T-helper 2 cell treated with Interferon-gamma antibody and Interleukin-4, amounts not matched to agents 5 μg/mL and 100 μg/mL, for 36 hours (primary cell): ENCODE results near the gene NDOR1.

Source experiments
- DNase-seq: peaks from one replicate; pipeline ENCODE4 v3.0.0; 2021; ENCODE audit warnings: low spot score
- H3K27ac Mint-ChIP-seq: one replicate; pipeline ENCODE4 v1.8.0; 2021; ENCODE audit warnings: mild to moderate bottlenecking, mixed read lengths
- H3K27me3 Mint-ChIP-seq: one replicate; pipeline ENCODE4 v1.8.0; 2021; ENCODE audit warnings: low read depth, mixed read lengths
- H3K36me3 Mint-ChIP-seq: one replicate; pipeline ENCODE4 v1.8.0; 2021; ENCODE audit warnings: low read depth, mixed read lengths
- H3K4me1 Mint-ChIP-seq: one replicate; pipeline ENCODE4 v1.8.0; 2021; ENCODE audit warnings: low read depth, mixed read lengths
- H3K4me3 Mint-ChIP-seq: one replicate; pipeline ENCODE4 v1.8.0; 2022; ENCODE audit warnings: mild to moderate bottlenecking, moderate library complexity, mixed read lengths
- H3K9me3 Mint-ChIP-seq: one replicate; pipeline ENCODE4 v1.8.0; 2021; ENCODE audit warnings: mixed read lengths

The NDOR1 gene

GRCh38 chr9:137194909-137195308, 10.6 kb upstream of the NDOR1 start:
- H3K9me3 Mint-ChIP-seq, result no peaks in the 10 kb centered on the region
- no peaks in the 10 kb centered on the region for H3K27me3 Mint-ChIP-seq
- peaks cover 3% of the 10 kb centered on the region for H3K4me1 Mint-ChIP-seq
- H3K36me3 Mint-ChIP-seq, result peaks cover 10% of the 10 kb centered on the region
- H3K4me3 Mint-ChIP-seq, result no peak overlapping the region
- H3K27ac Mint-ChIP-seq, result no peak overlapping the region
- DNase-seq, result no peak

- no peaks in the 10 kb centered on the region for H3K27me3 Mint-ChIP-seq
- H3K4me3 Mint-ChIP-seq, result no peak overlapping the region
- H3K4me1 Mint-ChIP-seq, result peaks cover 3% of the 10 kb centered on the region
- H3K27ac Mint-ChIP-seq, result no peak overlapping the region
- DNase-seq, result no peak
- H3K9me3 Mint-ChIP-seq, result no peaks in the 10 kb centered on the region
- H3K36me3 Mint-ChIP-seq, result peaks cover 8% of the 10 kb centered on the region
Measured at GRCh38 chr9:137195525-137196220, 9.8 kb upstream of the NDOR1 start.

GRCh38 chr9:137198051-137198901, 7.2 kb upstream of the NDOR1 start:
- peaks cover 4% of the 10 kb centered on the region for H3K36me3 Mint-ChIP-seq
- no peak for DNase-seq
- H3K4me3 Mint-ChIP-seq, result no peak overlapping the region
- H3K4me1 Mint-ChIP-seq, result peaks cover 12% of the 10 kb centered on the region
- H3K9me3 Mint-ChIP-seq, result no peaks in the 10 kb centered on the region
- no peaks in the 10 kb centered on the region for H3K27me3 Mint-ChIP-seq
- H3K27ac Mint-ChIP-seq, result no peak overlapping the region

GRCh38 chr9:137198902-137199283, 6.6 kb upstream of the NDOR1 start:
- Mint-ChIP-seq H3K27ac (no peak overlapping the region), H3K4me3 (no peak overlapping the region), H3K9me3 (no peaks in the 10 kb centered on the region), H3K36me3 (peaks cover 4% of the 10 kb centered on the region), H3K27me3 (no peaks in the 10 kb centered on the region), H3K4me1 (peaks cover 13% of the 10 kb centered on the region)
- no peak for DNase-seq

DNA sequence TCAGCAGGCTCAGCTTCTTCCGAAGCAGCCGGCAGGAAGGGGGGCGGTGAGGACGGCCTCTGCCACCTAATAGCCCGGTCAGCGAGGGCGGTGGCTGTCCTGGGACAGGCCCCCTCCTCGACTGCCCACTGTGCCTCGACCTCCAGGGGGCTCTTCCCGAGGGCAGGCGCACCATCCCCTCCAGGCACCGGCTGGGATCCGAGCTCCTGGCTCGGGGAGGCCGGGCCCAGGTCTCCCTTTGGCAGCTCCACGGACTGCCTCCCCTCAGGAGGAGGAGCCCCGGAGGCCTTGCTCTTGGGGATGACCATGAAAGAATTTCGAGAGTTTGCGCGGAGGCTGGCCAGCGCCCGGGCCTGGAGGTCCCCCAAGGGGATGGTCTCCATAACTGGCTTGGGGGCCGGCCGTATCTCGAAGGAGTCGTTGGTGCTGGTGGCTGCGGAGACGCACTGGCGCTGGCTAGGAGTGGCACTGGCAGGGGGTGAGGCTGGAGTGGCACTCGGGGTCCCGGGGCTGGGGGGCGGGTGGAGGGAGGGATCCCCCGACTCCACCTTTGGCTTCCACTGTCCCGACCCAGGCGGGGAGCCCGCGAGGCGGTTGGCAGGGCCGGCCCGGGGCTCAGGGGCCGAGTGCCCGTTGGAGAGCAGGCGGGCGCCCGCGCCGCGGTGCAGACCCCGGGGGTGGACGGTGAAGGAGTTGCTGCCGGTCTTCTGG, 5.9 kb upstream of the NDOR1 start:
- Mint-ChIP-seq H3K36me3 (peaks cover 4% of the 10 kb centered on the region), H3K27ac (peak overlapping the region; percentile 55), H3K9me3 (no peaks in the 10 kb centered on the region), H3K4me1 (peaks cover 18% of the 10 kb centered on the region), H3K27me3 (no peaks in the 10 kb centered on the region), H3K4me3 (peak overlapping the region; percentile 83)
- DNase-seq, result no peak

DNA sequence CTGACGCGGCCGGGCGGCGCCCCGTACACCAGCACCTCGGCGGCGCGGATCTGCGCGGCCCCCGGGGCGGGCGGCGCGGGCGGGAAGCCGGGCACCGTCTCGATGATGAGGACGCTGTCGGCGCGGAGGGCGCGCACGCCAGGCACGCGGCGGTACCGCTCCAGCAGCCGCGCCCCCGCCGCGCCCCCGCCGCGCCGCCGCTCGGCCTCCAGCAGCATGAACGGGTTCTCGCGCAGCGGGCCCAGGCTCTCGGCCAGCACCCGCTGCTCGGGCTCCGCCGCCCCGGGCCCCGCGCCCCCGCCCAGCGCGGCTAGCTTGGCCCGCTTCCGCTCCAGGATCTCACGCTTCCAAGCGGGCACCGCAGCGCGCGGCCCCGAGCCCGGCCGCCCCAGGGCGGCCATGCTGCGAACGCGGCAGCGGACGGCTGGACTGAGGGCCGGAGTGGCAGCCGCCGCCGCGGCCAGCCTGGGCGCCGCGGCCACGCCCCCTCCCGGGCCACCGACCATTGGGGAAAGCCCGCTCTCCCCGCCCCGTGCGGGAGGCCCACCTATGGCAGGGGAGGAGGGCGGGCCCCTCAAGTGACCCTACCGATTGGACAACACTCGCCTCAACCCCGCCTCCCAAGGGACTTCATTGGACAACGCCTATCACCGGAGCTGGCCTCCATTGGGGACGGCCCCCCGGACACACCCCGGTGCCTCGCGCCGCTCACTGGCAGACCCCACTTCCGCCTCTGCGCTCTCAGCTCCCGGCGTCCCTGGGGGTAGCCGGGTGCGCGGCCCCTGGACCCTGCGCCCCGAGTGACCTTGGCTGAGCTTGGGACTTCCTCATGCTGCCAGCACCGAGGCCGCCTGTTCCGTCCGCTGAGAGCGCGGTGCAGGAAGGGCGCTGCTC, 4.9 kb upstream of the NDOR1 start, which contains the start of gene TPRN:
TPRN (minus strand) TSS at position 431 of the 894 bp plus-strand sequence; CDS start at position 401, 30 bp downstream.
- no peaks in the 10 kb centered on the region for H3K9me3 Mint-ChIP-seq
- H3K27ac Mint-ChIP-seq, result peak within 1 kb of the TSS; percentile 72
- peaks cover 4% of the 10 kb centered on the region for H3K36me3 Mint-ChIP-seq
- H3K4me3 Mint-ChIP-seq, result peak within 1 kb of the TSS; percentile 83
- DNase-seq, result peak; percentile 99
- peaks cover 21% of the 10 kb centered on the region for H3K4me1 Mint-ChIP-seq
- no peaks in the 10 kb centered on the region for H3K27me3 Mint-ChIP-seq

DNA sequence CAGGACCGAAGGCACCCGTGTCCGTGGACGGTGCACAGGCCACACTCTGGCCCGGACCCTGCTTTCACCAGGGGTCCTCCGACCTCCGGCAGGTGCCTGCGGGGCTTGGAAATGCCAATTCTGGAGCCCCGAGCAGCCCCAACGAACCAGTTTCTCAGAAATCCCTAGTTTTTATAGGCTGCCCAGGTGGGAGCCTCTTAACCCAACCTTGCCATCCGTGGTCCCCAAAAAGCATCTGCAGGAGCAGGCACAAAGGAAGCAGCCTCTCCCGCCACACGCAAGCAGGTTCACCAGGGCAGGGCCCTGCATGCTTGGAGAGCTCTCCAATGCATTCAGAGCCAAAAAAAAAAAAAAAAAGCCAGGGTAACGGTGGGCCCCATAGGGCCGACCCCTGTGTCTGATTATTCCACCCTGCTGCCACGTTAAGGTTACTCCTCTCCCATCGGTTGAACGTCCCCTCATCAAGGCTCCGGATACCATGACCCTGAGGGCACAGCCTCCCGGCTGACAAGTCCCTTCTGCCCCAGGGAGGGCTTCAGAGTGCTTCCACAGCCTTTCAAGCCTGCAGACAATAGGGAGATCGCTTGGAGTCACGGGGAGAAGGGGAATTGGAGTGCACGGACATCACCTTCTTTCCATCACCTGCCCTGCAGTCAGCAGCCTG, 4.2 kb upstream of the NDOR1 start:
- Mint-ChIP-seq H3K27me3 (no peaks in the 10 kb centered on the region), H3K36me3 (peaks cover 4% of the 10 kb centered on the region), H3K27ac (peak overlapping the region; percentile 72), H3K4me3 (peak overlapping the region; percentile 82), H3K9me3 (no peaks in the 10 kb centered on the region), H3K4me1 (peaks cover 21% of the 10 kb centered on the region)
- DNase-seq, result no peak

- H3K4me1 Mint-ChIP-seq, result peaks cover 31% of the 10 kb centered on the region
- H3K4me3 Mint-ChIP-seq, result no peak overlapping the region
- DNase-seq, result no peak
- no peaks in the 10 kb centered on the region for H3K27me3 Mint-ChIP-seq
- H3K27ac Mint-ChIP-seq, result no peak overlapping the region
- H3K36me3 Mint-ChIP-seq, result peaks cover 9% of the 10 kb centered on the region
- no peaks in the 10 kb centered on the region for H3K9me3 Mint-ChIP-seq
Measured at GRCh38 chr9:137202966-137203365, 2.5 kb upstream of the NDOR1 start.

GRCh38 chr9:137204731-137205125, 772 bp upstream of the NDOR1 start:
- peak overlapping the region; percentile 95 for H3K4me3 Mint-ChIP-seq
- no peaks in the 10 kb centered on the region for H3K27me3 Mint-ChIP-seq
- H3K36me3 Mint-ChIP-seq, result peaks cover 12% of the 10 kb centered on the region
- H3K27ac Mint-ChIP-seq, result peak overlapping the region; percentile 93
- H3K9me3 Mint-ChIP-seq, result no peaks in the 10 kb centered on the region
- DNase-seq, result no peak
- H3K4me1 Mint-ChIP-seq, result peaks cover 29% of the 10 kb centered on the region

DNA sequence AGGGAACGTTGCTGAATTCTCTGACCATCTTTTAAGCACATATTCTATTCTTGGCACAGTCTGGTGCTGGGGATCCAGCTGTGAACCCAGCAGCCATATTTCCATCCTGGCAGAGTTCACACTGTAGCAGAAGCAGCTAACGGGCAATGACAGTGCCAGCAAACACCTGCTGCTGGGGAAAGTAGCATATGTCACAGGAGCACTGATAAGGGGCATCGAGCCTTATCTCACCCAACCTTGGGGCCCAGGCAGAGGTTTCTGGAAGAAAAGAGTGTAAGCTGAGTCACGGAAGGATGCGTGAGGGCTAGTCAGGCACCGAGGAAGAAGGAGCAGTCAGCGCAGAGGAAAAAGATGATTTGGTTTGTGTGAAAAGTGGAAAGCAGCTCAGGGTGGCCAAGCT, 1.1 kb downstream of the NDOR1 start:
- peak overlapping the region; percentile 95 for H3K4me3 Mint-ChIP-seq
- H3K27ac Mint-ChIP-seq, result peak overlapping the region; percentile 92
- no peaks in the 10 kb centered on the region for H3K27me3 Mint-ChIP-seq
- DNase-seq, result no peak
- peaks cover 14% of the 10 kb centered on the region for H3K36me3 Mint-ChIP-seq
- no peaks in the 10 kb centered on the region for H3K9me3 Mint-ChIP-seq
- peaks cover 25% of the 10 kb centered on the region for H3K4me1 Mint-ChIP-seq

GRCh38 chr9:137211532-137211931, 6.0 kb downstream of the NDOR1 start:
- no peak overlapping the region for H3K4me3 Mint-ChIP-seq
- H3K4me1 Mint-ChIP-seq, result peaks cover 9% of the 10 kb centered on the region

GRCh38 chr9:137212520-137212919, 7.0 kb downstream of the NDOR1 start:
- H3K4me3 Mint-ChIP-seq, result no peak overlapping the region
- H3K27me3 Mint-ChIP-seq, result no peaks in the 10 kb centered on the region
- peaks cover 1% of the 10 kb centered on the region for H3K4me1 Mint-ChIP-seq
- no peaks in the 10 kb centered on the region for H3K9me3 Mint-ChIP-seq
- peaks cover 10% of the 10 kb centered on the region for H3K36me3 Mint-ChIP-seq
- DNase-seq, result no peak
- no peak overlapping the region for H3K27ac Mint-ChIP-seq

More at GRCh38 chr9:137211532-137211931, 6.0 kb downstream of the NDOR1 start:
- Mint-ChIP-seq H3K27me3 (no peaks in the 10 kb centered on the region), H3K9me3 (no peaks in the 10 kb centered on the region), H3K36me3 (peaks cover 15% of the 10 kb centered on the region), H3K27ac (no peak overlapping the region)
- DNase-seq, result no peak
